ENCODE results near the gene CDH4.

The CDH4 gene

DNA sequence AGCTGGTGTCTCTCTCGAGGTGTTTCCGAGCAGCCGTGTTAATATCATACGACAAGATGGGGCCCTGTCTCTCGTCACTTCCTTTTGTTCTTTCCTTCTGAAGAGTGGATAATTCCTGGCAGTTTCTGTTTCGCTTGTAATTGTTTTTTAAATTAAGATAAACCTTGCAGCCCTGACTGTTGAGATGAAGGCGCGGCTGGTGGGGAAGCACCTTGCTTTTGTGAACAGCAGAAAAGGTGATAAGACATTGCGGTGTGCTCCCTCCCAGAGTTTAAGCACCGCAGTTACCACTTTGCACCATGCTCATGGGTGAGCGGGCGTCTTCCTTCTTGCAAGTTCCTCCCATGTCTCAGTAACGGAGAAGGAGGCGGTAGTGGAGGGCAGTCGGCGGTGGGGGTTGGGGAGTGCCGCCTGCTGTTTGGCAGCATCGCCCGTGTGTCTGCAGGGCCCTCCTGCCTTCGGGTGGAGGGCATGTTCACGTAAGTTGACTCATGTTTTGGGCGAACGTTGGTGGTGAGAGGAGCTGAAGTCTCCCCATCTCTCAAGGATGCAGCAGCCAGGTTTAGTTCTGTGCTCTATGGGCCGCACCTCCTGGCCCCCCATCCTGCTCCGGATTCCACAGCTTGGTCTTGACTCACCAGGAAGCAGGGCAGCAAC is 467.8 kb downstream of the CDH4 start:
- DNase-seq (ENCODE audit: low spot score) = no peak

DNA sequence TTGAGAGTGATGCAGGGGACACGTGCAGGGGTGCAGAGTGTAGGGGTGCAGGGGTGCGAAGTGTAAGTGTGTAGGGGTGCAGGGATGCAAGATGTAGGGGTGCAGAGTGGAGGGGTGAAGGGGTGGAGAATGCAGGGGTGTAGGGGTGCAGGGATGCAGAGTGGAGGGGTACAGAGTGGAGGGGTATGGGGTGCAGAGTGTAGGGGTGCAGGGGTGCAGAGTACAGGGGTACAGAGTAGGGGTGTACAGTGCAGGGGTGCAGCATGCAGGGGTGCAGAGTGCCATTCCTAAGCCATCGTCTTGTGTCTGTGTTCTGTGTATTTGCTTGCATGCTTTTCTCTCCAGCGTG is 468.3 kb downstream of the CDH4 start:
- no peak for DNase-seq (ENCODE audit: low spot score)

DNA sequence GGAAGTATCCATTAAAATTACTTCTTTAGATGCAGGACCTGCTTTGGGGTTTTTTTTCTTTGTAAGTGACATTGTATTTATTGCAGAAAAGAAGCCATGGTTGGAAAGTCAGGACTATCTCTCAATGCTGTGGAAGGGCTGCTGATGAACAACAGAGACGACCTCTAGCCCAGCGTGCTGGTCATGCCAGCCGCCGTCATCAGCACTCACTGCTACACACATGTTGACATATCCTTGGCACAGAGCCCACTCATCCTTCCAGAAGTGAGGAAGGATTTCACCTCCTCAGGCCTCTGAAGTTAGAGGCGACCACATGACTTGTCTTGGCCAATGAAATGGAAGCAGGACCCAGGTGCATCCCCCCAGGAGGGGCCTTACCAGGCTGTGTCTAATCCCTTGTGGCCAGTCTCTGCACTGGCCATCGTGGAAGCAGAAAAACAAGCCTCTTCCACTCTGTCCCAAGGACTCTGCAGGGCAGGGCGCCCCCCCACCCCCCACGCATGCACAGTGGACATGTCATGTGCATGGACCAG is 470.2 kb downstream of the CDH4 start:
- no peak for DNase-seq (ENCODE audit: low spot score)

- DNase-seq (ENCODE audit: low spot score) = no peak
Measured at GRCh38 chr20:61723529-61724257, 471.6 kb downstream of the CDH4 start.

GRCh38 chr20:61724376-61724775 is 472.3 kb downstream of the CDH4 start:
- no peak for DNase-seq (ENCODE audit: low spot score)

DNA sequence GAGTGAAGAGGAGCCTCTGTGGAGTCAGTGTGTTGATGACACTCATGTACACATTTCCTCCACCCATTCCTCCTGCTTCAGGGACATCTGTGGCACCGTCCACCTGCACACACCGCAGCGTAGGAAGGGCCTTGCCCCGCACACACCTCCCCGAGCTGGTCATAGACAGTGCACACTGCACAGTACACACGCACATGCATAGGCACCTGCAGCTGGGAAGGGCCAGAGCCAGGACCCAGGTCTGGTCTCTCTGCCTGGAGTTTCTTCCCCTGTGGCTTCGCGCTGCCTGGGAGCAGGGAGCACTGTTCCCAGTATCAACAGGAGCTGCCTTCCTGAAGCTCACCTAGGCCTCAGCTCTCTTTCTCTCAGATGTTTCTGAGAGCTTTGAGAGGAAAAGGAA is 473.1 kb downstream of the CDH4 start:
- DNase-seq (ENCODE audit: low spot score) = no peak

GRCh38 chr20:61725966-61726365 is 473.9 kb downstream of the CDH4 start:
- DNase-seq (ENCODE audit: low spot score) = no peak

DNA sequence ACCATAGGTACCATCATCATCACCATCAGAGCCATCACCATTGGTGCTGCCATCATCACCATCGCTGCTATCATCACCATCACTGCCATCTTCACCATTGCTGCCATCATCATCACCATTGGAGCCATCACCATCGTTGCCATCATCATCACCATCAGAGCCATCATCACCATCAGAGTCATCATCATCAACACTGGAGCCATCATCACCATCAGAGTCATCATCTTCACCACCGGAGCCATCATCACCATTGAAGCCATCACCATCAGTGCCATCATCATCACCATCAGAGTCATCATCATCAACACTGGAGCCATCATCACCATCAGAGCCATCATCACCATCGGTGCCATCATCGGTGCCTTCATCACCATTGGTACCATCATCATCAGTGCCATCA is 474.9 kb downstream of the CDH4 start:
- DNase-seq (ENCODE audit: low spot score) = no peak

- no peak for DNase-seq (ENCODE audit: low spot score)
Measured at GRCh38 chr20:61727761-61728160, 475.7 kb downstream of the CDH4 start.

- no peak for DNase-seq (ENCODE audit: low spot score)
Measured at GRCh38 chr20:61728326-61728725, 476.3 kb downstream of the CDH4 start.

DNA sequence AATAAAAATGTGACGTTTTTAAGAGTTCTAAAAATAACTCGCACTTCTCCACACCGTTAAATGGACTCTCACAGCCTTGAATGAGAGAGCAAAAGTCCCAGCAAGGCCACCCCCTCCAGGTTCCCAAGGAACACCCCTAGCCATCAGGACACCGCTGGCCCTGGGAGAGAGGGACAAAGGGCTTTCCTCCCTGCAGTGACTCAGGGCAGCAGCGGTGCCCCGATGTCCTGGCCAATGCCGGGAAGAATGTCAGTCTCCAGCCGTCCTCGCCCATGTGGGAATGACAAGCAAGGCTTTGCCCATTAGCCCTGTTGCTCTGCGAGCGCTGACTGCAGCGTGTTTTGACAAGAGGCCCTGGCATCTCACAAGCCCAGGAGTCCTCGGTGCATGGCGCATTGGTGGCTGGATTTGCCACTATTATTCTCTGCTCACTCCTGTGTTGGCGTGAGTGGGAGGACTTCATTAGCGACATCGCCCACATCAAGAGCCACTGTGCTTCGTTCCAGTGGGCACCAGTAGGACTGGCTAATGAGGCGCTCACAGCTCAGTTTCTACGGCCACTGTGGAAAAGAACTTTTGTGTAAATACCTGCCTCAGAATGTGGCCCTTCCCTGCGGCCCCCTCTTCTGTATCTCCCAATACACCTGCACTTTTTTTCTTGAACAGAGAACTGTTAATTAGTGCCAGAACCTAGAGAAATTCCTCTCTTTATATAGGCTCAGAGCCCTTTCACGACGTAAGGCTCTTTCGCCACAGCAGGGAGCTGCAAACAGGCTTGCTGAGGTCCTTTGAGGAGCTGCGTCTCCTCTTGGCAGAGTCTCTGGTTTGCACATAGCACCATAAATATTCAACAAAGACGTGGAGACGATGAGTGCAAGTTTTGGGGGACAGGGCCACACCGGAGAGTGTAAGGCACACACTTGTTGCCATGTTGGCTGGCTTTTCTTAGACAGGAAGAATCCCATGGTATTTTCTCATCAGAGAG is 477.0 kb downstream of the CDH4 start:
- no peak for DNase-seq (ENCODE audit: low spot score)

DNA sequence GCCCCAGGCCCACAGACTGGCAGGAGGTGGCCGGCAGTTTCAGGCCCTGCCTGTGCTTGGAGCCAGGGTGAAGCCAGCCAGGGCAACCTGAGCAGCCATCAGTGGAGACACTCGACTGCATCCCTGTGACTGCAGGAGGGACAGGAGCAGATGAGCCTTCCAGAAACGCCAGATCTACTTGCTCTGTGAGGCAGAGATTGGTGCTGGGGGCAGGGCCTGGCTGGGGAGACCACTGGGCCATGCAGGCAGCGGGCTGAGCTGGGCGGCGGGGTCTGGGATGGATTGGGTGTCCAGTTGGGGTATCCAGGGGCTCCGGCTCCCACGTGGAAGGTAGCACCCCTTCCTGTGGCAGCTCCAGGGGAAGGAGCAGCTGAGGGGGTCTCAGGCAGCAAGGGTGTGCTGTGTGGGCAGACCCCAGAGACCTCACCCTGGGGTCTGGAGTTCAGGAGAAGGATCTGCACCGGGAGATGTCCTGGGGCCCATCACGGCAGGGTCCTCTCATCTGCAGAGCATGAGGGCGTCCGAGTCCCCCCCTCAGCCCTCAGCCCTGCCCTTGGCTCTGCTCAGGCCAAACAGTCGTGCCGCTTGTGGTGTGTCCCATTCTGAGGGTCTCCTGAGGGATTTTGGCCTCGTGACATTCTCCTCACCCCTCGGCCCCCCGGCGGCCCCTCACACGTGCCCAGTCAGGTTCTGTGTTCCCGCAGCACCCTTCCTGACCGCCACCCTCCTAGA is 478.7 kb downstream of the CDH4 start:
- DNase-seq (ENCODE audit: low spot score) = no peak

DNA sequence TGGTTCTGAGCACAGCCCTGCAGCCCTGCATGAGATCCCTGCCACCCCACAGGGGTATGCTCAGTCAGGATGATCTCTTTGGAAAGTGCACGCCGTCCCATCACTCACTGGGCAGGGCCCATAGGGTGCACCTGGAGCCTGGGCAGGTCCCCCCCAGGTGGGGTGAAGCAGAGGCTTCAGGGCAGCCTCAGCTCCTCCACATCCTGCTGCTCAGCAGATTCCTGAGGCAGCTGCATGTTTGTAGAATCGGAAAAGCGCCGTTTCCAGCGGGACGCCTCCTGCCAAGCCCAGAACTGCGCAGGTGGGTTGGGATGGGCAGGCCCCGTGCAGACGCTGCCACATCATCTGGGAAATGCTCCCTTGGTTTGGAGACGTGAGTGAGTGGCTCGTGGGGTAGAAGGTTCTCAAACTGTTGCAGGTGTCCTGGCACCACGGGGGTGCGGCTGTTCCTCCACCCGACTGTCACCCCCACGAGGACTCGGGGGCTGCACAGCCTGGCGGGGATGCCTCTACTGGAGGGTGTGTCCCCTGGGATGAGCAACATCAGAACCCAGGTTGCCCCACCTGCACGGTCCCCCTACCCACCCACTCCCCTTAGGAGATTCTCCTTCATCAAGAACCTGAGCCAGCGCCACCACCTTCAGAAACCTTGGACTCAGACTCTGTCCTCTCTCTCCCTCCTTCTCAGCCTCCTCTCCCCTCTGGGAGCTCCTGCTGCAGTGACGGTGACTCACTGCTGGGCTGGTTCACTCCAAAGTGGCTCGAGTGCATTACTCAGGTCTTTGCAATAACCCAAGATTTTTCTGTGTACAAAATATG is 479.5 kb downstream of the CDH4 start:
- no peak for DNase-seq (ENCODE audit: low spot score)

DNA sequence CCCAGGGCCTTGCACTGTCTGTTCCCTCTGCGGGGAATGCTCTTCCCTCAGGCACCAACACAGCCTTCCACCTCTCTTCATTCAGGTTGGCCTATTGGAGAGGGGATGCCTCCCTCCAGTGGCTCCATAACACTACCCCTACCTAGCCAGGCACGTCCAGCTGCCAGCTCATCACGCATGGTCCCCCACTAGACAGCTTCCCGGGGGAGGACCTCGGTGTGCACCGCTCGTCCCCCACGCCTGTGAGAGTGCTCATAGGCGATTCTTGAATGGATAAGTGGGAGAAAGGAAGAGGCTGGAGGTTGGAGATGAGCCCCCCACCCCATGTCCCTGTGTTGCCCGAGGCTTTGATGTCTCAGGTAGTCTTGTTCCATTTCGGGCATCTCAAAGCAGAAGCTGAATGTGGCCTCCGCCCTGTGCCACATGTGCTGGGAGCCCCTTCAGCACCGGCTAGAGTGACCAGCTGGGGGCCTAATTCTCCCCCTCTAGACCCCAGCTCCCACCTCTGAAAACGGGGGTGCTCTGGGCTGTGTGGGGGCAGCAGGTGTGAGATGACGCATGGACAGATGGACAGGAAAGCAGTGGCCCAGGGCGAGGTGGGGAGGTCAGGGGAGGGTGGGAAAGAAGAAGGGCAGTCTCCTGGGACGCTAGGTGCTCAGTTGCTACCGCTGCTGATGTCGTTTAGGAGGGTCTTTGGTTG is 480.6 kb downstream of the CDH4 start:
- DNase-seq (ENCODE audit: low spot score) = no peak

- no peak for DNase-seq (ENCODE audit: low spot score)
Measured at GRCh38 chr20:61733216-61733615, 481.2 kb downstream of the CDH4 start.

DNA sequence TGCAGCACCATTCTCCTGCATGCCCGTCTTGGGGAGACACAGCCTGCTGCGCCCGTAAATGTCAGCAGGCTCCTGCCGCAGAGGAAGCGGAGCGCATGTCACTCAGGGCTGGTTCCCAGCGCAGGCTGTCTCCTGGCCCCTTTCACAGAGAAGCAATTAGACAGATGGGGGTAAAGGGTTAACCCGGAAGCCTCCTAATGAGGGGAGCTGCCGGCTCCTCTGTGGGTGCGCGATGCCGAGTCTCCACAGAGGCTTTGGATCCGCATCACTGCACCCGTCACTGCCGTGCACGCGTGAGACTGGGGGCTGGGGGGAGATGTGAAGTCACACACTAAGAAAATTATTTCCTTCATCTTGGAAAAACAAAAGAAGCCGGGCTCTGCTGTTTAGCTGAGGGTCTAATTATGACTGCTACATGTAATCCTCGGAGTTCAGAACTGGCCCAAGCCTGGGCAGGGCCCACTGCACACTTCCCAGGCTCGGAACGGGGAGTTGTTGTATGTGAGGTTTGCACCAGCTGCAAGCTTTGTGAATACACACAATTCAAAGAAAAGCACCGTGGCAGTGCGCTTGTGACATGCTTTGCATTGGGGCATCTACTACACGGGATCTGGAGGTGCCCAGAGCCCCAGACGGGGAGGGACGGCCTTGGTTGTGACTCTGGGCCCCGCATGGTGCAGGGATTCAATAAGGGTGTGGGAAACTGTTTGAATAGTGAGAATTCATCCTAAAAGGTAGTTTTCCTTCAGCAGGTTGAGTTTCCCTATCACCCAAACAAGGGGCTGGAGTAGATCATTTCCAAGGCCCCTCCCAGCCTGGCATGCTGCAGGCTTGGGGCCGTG is 482.1 kb downstream of the CDH4 start:
- no peak for DNase-seq (ENCODE audit: low spot score)

DNA sequence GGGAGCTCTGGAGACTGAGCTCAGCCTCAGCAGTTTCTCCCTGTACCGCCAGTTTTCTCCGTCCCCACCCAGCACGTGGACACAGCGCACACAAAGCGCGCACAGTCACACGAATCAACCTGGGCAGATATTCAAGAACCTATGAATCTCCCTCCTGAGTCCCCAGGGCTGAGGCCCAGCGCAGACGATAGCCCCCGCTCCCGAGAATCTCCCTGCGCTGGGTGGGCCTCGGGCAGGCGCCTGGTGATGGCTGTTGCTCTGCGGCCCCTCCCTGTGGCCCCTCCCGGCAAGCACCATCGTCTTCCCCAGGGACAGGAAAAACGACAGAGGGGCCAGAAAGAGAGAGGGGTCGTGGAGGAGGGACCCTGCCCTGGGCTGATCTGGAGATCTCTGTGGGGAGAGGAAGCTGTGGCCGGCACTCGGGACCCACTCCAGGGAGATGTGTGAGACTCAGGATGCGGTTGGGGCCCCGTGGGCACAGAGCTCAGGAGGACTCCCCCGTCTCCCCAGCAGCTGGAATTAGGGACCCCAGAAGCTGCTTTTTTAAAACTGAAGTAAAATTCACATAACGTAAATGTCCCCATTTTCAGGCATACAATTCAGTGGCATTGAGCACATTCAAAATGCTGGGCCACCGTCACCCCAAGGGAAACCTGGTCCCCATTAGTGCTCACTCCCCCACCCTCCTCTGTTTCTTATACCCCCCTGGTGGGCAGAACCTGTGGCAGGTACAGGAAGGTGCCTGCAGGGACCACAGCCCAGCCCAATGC is 482.9 kb downstream of the CDH4 start:
- DNase-seq (ENCODE audit: low spot score) = no peak

GRCh38 chr20:61735503-61735785 is 483.4 kb downstream of the CDH4 start:
- no peak for DNase-seq (ENCODE audit: low spot score)
